HG02678 (cell line): Measurements from ENCODE around the gene CENPVL2.
"Not testable (repeated sequence)": the region's sequence is repeated elsewhere in the genome, so short reads cannot be mapped to it uniquely, and the experiment has no call there.

ENCODE experiments used
- ATAC-seq: cut with Tn5 transposase; IDR thresholded peaks from one replicate; pipeline ENCODE4 v1.9.1; 2021; ENCODE audit warnings: mild to moderate bottlenecking, moderate library complexity; ENCODE audit not compliant: unreplicated experiment

The CENPVL2 gene

GRCh38 chrX:51682720-51683062 is at the start of gene CENPVL2:
TSS of gene CENPVL2 (minus strand) at chrX:51682831. CDS start at chrX:51682831, 0 bp downstream.
- ATAC-seq = not testable (repeated sequence)

DNA sequence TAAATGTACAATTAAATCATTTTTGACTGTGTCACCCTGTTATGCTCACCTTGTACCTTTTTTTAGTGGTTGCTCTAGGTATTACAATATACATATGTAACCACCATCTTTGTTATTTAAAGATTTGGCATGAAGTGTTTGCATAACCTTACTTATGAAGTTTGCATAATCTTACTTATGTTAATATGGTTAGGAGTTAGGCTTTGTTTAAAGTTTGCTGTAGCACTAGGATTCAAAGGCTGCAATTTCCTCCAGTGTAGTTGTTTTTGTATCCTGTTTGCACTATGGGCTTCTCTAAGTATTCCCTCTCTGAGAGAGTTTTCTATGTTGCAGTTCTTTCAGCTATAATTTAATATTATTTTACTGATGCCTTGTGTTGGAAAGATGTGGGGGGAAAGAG is 45.6 kb upstream of the CENPVL2 start:
- ATAC-seq = no peak

DNA sequence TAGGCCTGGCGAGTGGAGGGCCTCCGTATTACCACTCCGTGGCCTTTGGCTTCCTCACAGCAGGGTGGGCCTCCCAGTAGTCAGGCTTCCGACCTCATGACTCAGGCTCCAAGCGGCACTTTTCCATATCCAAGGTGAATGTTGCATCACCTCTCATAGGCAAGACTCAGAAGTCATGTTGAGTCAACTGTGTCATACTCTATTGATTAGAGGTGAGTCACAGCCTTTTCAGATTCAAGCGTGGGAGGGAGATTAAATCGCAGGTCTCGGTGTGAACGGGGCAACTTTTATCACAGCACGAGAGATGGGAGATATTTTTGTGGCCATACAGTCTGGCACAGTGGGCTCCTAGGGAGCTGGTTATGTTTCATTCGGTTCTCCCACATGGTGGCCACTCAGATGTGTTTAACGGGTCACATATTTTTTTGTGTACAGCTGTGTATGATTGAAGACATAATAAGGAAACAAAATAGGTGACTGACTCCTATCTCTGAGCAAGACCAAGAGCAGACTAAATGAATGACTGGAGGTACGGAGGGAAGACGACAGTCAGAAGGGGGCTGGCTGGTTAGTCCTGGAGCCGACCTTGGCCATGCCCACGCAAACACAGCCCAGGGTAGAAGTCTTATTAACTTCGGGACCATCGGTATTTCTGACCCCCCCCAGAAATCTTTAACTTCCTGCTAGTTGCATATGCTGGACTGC is 30.5 kb upstream of the CENPVL2 start:
- not testable (repeated sequence) for ATAC-seq

GRCh38 chrX:51710277-51711164 is 27.9 kb upstream of the CENPVL2 start, which contains the start of gene CENPVL1:
TSS of gene CENPVL1 (plus strand) at chrX:51710512. CDS start at chrX:51710512, 0 bp downstream.
- not testable (repeated sequence) for ATAC-seq

GRCh38 chrX:51697397-51697796 is 14.8 kb upstream of the CENPVL2 start:
- ATAC-seq = no peak

- ATAC-seq = no peak
Measured at GRCh38 chrX:51694254-51694653, 11.6 kb upstream of the CENPVL2 start.

DNA sequence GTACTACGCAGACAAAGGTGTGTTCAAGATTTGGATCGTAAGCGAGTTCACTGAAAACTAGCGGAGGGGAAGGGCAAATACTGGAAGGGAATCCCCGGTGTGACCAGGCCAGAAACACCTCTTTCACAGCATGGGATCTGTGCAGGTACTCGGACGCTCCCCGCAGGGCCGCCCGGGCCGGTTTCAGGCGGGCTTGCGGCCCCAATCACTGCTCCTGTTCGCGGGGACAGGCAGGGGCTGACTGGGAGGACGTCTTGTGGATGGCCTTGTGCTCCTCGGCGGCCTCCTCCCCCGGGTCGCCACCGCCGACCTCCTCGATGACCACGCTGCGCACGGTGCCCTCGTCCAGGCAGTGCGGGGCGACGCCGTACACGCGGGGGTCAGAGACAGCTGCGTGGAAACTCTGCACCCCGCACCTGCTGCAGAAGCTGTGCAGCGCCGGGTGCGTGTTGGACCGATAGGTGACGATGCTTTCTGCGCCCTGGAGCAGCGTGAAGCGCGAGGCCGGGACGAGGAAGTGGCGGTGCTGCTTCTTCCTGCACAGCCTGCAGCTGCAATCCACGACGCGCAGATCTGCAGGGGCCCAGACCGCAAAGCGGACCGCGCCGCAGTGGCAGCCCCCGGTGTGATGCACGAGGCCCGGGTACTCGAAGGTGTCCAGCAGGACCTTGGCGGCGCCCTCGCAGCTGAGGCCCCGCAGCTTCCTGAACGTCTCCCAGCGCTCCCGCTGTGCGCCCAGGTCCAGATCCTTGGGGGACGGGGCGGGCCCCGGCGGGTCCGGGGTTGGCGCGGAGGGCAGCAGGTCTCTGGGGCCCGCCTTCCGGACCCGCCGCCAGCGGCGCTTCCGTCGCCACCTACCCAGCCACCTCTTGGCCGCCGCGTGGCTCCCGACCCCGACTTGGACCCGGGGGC is 567 bp downstream of the CENPVL2 start:
- not testable (repeated sequence) for ATAC-seq

DNA sequence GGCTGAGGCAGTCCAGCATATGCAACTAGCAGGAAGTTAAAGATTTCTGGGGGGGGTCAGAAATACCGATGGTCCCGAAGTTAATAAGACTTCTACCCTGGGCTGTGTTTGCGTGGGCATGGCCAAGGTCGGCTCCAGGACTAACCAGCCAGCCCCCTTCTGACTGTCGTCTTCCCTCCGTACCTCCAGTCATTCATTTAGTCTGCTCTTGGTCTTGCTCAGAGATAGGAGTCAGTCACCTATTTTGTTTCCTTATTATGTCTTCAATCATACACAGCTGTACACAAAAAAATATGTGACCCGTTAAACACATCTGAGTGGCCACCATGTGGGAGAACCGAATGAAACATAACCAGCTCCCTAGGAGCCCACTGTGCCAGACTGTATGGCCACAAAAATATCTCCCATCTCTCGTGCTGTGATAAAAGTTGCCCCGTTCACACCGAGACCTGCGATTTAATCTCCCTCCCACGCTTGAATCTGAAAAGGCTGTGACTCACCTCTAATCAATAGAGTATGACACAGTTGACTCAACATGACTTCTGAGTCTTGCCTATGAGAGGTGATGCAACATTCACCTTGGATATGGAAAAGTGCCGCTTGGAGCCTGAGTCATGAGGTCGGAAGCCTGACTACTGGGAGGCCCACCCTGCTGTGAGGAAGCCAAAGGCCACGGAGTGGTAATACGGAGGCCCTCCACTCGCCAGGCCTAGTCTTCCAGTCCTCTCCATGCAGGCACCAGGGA is 2.8 kb downstream of the CENPVL2 start:
- ATAC-seq = not testable (repeated sequence)

- ATAC-seq = no peak
Measured at GRCh38 chrX:51665981-51666380, 16.6 kb downstream of the CENPVL2 start.

DNA sequence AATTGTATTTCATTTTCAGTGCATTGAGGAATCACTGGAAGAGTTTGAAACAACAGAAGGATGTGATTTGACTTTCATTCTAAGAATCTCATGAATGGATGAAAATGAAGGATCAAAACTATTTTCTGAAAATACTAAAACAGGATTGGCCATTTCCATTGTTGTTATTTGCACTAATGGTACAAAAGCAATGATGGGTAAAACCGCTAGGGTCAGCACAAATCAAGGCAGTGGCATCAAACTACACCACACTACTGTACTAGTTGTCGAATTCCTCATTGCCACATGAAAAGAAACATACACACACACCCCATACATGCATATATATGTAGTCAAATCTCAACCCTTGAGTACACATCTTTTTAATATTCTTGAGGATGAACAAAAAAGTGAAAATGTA is 39.3 kb downstream of the CENPVL2 start:
- no peak for ATAC-seq

DNA sequence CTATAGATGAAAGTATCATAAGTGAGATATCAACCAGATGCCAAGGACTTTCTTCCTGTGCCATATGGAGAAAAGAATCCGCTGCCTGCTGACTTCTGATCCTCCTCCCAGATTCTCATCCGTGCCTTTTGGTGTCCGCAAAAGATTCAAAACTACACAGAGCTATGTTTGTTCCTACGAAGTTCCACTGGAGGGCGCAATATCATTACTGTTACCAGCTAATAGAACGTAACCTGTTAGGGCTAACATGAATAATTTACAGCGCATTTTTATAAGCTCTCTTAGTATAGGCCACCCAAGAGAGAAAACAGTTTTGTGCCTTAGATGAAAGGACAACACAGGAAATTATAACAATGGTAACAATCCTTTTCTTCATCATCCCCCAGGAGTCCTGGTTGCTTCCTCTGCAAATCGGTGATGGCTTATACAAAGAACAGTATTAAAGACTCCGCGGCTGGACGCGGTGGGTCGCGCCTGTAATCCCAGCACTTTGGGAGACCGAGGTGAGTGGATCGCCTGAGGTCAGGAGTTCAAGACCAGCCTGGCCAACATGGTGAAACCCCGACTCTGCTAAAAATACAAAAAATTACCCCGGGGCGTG is 41.1 kb downstream of the CENPVL2 start:
- no peak for ATAC-seq

GRCh38 chrX:51636511-51636910 is 46.1 kb downstream of the CENPVL2 start:
- not testable (repeated sequence) for ATAC-seq
